HG03108 (cell line): ENCODE data around the gene GALNT9.

ENCODE experiments used
- ATAC-seq: cut with Tn5 transposase; IDR thresholded peaks from one replicate; pipeline ENCODE4 v1.9.1; 2021; ENCODE audit warnings: moderate library complexity; ENCODE audit not compliant: unreplicated experiment

GALNT9 gene

GRCh38 chr12:132327336-132328171, 1.8 kb downstream of the GALNT9 start:
- no peak for ATAC-seq

GRCh38 chr12:132326646-132327045, 2.7 kb downstream of the GALNT9 start:
- ATAC-seq = no peak

GRCh38 chr12:132325733-132326130, 3.7 kb downstream of the GALNT9 start:
- no peak for ATAC-seq

GRCh38 chr12:132324841-132325732, 4.3 kb downstream of the GALNT9 start:
- no peak for ATAC-seq

- ATAC-seq = no peak
Measured at GRCh38 chr12:132324173-132324572, 5.2 kb downstream of the GALNT9 start.

- ATAC-seq = no peak
Measured at GRCh38 chr12:132323171-132324010, 6.0 kb downstream of the GALNT9 start.

GRCh38 chr12:132322206-132323132, 6.9 kb downstream of the GALNT9 start:
- ATAC-seq = no peak

GRCh38 chr12:132321321-132322118, 7.9 kb downstream of the GALNT9 start:
- ATAC-seq = no peak

GRCh38 chr12:132320767-132321211, 8.6 kb downstream of the GALNT9 start:
- no peak for ATAC-seq

- ATAC-seq = no peak
Measured at GRCh38 chr12:132319991-132320570, 9.3 kb downstream of the GALNT9 start.

GRCh38 chr12:132319359-132319950, 9.9 kb downstream of the GALNT9 start:
- ATAC-seq = no peak

GRCh38 chr12:132318618-132319033, 10.8 kb downstream of the GALNT9 start:
- no peak for ATAC-seq

- no peak for ATAC-seq
Measured at GRCh38 chr12:132318135-132318534, 11.3 kb downstream of the GALNT9 start.

GRCh38 chr12:132317233-132317938, 12.0 kb downstream of the GALNT9 start:
- ATAC-seq = no peak

GRCh38 chr12:132316497-132317232, 12.7 kb downstream of the GALNT9 start:
- ATAC-seq = no peak

GRCh38 chr12:132315951-132316350, 13.4 kb downstream of the GALNT9 start:
- ATAC-seq = no peak

- ATAC-seq = no peak
Measured at GRCh38 chr12:132315507-132315906, 13.9 kb downstream of the GALNT9 start.
